SU-DHL-6 (cell line): Measurements from ENCODE around the gene TMEM106C.

Experiments used
- H2AFZ ChIP-seq: fragments of 200-600 bp; sonication (generic); 2 replicates; pipeline ENCODE4 v1.6.1; 2014; ENCODE audit warnings: low read depth, mild to moderate bottlenecking, moderate library complexity, mixed read lengths, antibody characterized with exemption, low read length; ENCODE audit not compliant: severe bottlenecking
- H3F3A ChIP-seq: fragments of 200-600 bp; shearing (Covaris generic); 2 replicates; pipeline ENCODE4 v1.6.0; 2016; ENCODE audit warnings: antibody characterized with exemption, mild to moderate bottlenecking; ENCODE audit not compliant: insufficient read depth
- H3K27ac ChIP-seq: fragments of 200-600 bp; sonication (generic); 2 replicates; pipeline ENCODE4 v1.5.1; 2016; ENCODE audit warnings: low read depth, mild to moderate bottlenecking, low read length, moderate library complexity, mixed read lengths
- H3K27me3 ChIP-seq: fragments of 200-600 bp; sonication (generic), shearing (Covaris generic); 2 replicates; pipeline ENCODE4 v1.6.0; 2014; ENCODE audit warnings: mild to moderate bottlenecking, low read length
- H3K36me3 ChIP-seq: fragments of 200-600 bp; sonication (generic); 2 replicates; pipeline ENCODE4 v1.6.1; 2014; ENCODE audit warnings: mild to moderate bottlenecking, low read length, mixed read lengths
- H3K4me2 ChIP-seq: fragments of 300-600, 200-600 bp; shearing (Covaris generic), sonication (generic); 2 replicates; pipeline ENCODE4 v1.6.0; 2014; ENCODE audit warnings: low read length, low read depth, mild to moderate bottlenecking; ENCODE audit not compliant: poor library complexity, severe bottlenecking
- H3K4me3 ChIP-seq: fragments of 200-600 bp; sonication (generic); 2 replicates; pipeline ENCODE4 v1.5.1; 2014; ENCODE audit warnings: antibody characterized with exemption, low read length, mild to moderate bottlenecking, mixed read lengths; ENCODE audit not compliant: insufficient read depth, poor library complexity, severe bottlenecking
- H3K79me2 ChIP-seq: fragments of 200-600 bp; sonication (generic); 2 replicates; pipeline ENCODE4 v1.6.1; 2014; ENCODE audit warnings: mild to moderate bottlenecking, low read length, moderate library complexity; ENCODE audit not compliant: insufficient read depth
- H3K9ac ChIP-seq: fragments of 200-600 bp; sonication (generic); 2 replicates; pipeline ENCODE4 v1.7.0; 2014; ENCODE audit warnings: mild to moderate bottlenecking, low read length
- H3K9me2 ChIP-seq: fragments of 200-600 bp; sonication (generic); replicated peaks from 2 replicates; pipeline ENCODE4 v1.6.1; 2014; ENCODE audit warnings: low read length; ENCODE audit not compliant: insufficient read depth
- H3K9me3 ChIP-seq: fragments of 200-600 bp; sonication (generic); 2 replicates; pipeline ENCODE4 v1.6.1; 2014; ENCODE audit warnings: low read length, mixed read lengths; ENCODE audit not compliant: insufficient read depth
- H4K20me1 ChIP-seq: fragments of 200-600 bp; sonication (generic); 2 replicates; pipeline ENCODE4 v1.6.1; 2014; ENCODE audit warnings: low read depth, mild to moderate bottlenecking, antibody characterized with exemption, low read length, moderate library complexity, mixed read lengths
- CTCF ChIP-seq: fragments of 200-600 bp; sonication (generic); IDR thresholded peaks from one replicate; pipeline ENCODE4 v1.5.1; 2017; ENCODE audit warnings: antibody characterized with exemption, mild to moderate bottlenecking, low read length, moderate library complexity; ENCODE audit not compliant: insufficient read depth, poor library complexity, severe bottlenecking
- EZH2phosphoT487 ChIP-seq: fragments of 200-600 bp; sonication (generic), shearing (Covaris generic); conservative IDR thresholded peaks from 2 replicates; pipeline ENCODE4 v1.6.1; 2018; ENCODE audit warnings: mild to moderate bottlenecking, antibody characterized with exemption, low read length, moderate library complexity, mixed read lengths

The TMEM106C gene

GRCh38 chr12:47979166-47979565, 15.8 kb downstream of the TMEM106C start:
- Histone ChIP-seq H3K4me2 (no peak overlapping the region), H2AFZ (no peak overlapping the region), H3K36me3 (no peaks in the 10 kb centered on the region), H4K20me1 (no peaks in the 10 kb centered on the region), H3K79me2 (no peaks in the 10 kb centered on the region), H3F3A (no peaks in the 10 kb centered on the region), H3K9ac (no peak overlapping the region), H3K9me3 (no peaks in the 10 kb centered on the region), H3K4me3 (no peak overlapping the region), H3K9me2 (no peaks in the 10 kb centered on the region), H3K27me3 (no peaks in the 10 kb centered on the region), H3K27ac (no peak overlapping the region)
- TF ChIP-seq CTCF (no peak), EZH2phosphoT487 (no peak)

GRCh38 chr12:47979686-47980085, 16.3 kb downstream of the TMEM106C start:
- H3K79me2 ChIP-seq: no peaks in the 10 kb centered on the region

GRCh38 chr12:47980197-47980596, 16.8 kb downstream of the TMEM106C start:
- Histone ChIP-seq H2AFZ (no peak overlapping the region), H3K27ac (no peak overlapping the region), H4K20me1 (no peaks in the 10 kb centered on the region), H3K27me3 (no peaks in the 10 kb centered on the region), H3K4me3 (no peak overlapping the region), H3K4me2 (no peak overlapping the region), H3K9me3 (no peaks in the 10 kb centered on the region), H3K79me2 (no peaks in the 10 kb centered on the region), H3K9ac (no peak overlapping the region), H3K9me2 (no peaks in the 10 kb centered on the region), H3F3A (no peaks in the 10 kb centered on the region), H3K36me3 (no peaks in the 10 kb centered on the region)
- TF ChIP-seq CTCF: no peak
- TF ChIP-seq EZH2phosphoT487: no peak

More at GRCh38 chr12:47979686-47980085, 16.3 kb downstream of the TMEM106C start:
- TF ChIP-seq EZH2phosphoT487 (no peak), CTCF (no peak)
- H3F3A ChIP-seq: no peaks in the 10 kb centered on the region
- H3K4me3 ChIP-seq: no peak overlapping the region
- H3K9me2 ChIP-seq: no peaks in the 10 kb centered on the region
- H3K27ac ChIP-seq: no peak overlapping the region
- H3K4me2 ChIP-seq: no peak overlapping the region
- H3K9me3 ChIP-seq: no peaks in the 10 kb centered on the region
- no peaks in the 10 kb centered on the region for H4K20me1 ChIP-seq
- H2AFZ ChIP-seq: no peak overlapping the region
- H3K36me3 ChIP-seq: no peaks in the 10 kb centered on the region
- no peaks in the 10 kb centered on the region for H3K27me3 ChIP-seq
- no peak overlapping the region for H3K9ac ChIP-seq
